Measurements from ENCODE around the gene HPSE2. TPM values are rescaled to one million over a fixed set of nuclear protein-coding genes. Genes with fewer than 3 reads are reported as not detected.
"Not testable (repeated sequence)": the region's sequence is repeated elsewhere in the genome, so short reads cannot be mapped to it uniquely, and the experiment has no call there.

HPSE2 gene
- total RNA-seq, 2 donors from 2014 or later, result 2.4 to 4.7 TPM

GRCh38 chr10:98908868-98909267 lies 326.8 kb downstream of the HPSE2 start:
- TF ChIP-seq CTCF (IDR thresholded peaks at IDR 0.05) (no peak), POLR2A (IDR thresholded peaks at IDR 0.05) (no peak), POLR2AphosphoS5 (IDR thresholded peaks at IDR 0.05) (no peak)
- no peak for DNase-seq (ENCODE audit: low spot score)
- Histone ChIP-seq H3K9me3 (no peaks in the 10 kb centered on the region), H3K27me3 (replicated peaks; ENCODE audit: insufficient read depth) (no peaks in the 10 kb centered on the region), H3K4me1 (replicated peaks) (no peaks in the 10 kb centered on the region), H3K4me3 (no peak overlapping the region), H3K36me3 (no peaks in the 10 kb centered on the region), H3K27ac (no peak overlapping the region)
- intact Hi-C loops (cut with DNase I), result no loop called here
- WGBS, result 88% methylated on average over 3 of the region's 3 CpGs

- H3K36me3 ChIP-seq; H3K4me1 ChIP-seq (replicated peaks); intact Hi-C loops (cut with DNase I); H3K4me3 ChIP-seq; H3K27me3 ChIP-seq (replicated peaks; ENCODE audit: insufficient read depth); H3K27ac ChIP-seq; DNase-seq (ENCODE audit: low spot score); H3K9me3 ChIP-seq: not testable (repeated sequence)
- WGBS, result 96% methylated on average over 8 of the region's 8 CpGs
Measured at GRCh38 chr10:98908247-98908646, 327.4 kb downstream of the HPSE2 start.

- no peaks in the 10 kb centered on the region for H3K9me3 ChIP-seq
- no peaks in the 10 kb centered on the region for H3K27me3 ChIP-seq (replicated peaks; ENCODE audit: insufficient read depth)
- TF ChIP-seq POLR2A (IDR thresholded peaks at IDR 0.05) (no peak), POLR2AphosphoS5 (IDR thresholded peaks at IDR 0.05) (no peak), CTCF (IDR thresholded peaks at IDR 0.05) (no peak)
- 78% methylated on average over 4 of the region's 4 CpGs for WGBS
- H3K4me3 ChIP-seq, result no peak overlapping the region
- no peaks in the 10 kb centered on the region for H3K36me3 ChIP-seq
- no peak overlapping the region for H3K27ac ChIP-seq
- no peaks in the 10 kb centered on the region for H3K4me1 ChIP-seq (replicated peaks)
- intact Hi-C loops (cut with DNase I), result no loop called here
- DNase-seq (ENCODE audit: low spot score), result no peak
Measured at GRCh38 chr10:98901441-98902110, 334.1 kb downstream of the HPSE2 start.

- no peaks in the 10 kb centered on the region for H3K27me3 ChIP-seq (replicated peaks; ENCODE audit: insufficient read depth)
- 28% methylated on average over 3 of the region's 3 CpGs for WGBS
- H3K36me3 ChIP-seq, result no peaks in the 10 kb centered on the region
- DNase-seq (ENCODE audit: low spot score), result no peak
- intact Hi-C loops (cut with DNase I), result no loop called here
- TF ChIP-seq POLR2AphosphoS5 (IDR thresholded peaks at IDR 0.05) (no peak), POLR2A (IDR thresholded peaks at IDR 0.05) (no peak), CTCF (IDR thresholded peaks at IDR 0.05) (no peak)
- no peak overlapping the region for H3K4me3 ChIP-seq
- H3K9me3 ChIP-seq, result no peaks in the 10 kb centered on the region
- no peak overlapping the region for H3K27ac ChIP-seq
- H3K4me1 ChIP-seq (replicated peaks), result no peaks in the 10 kb centered on the region
Measured at GRCh38 chr10:98899018-98899417, 336.6 kb downstream of the HPSE2 start.

- no peak for TF ChIP-seq POLR2AphosphoS5 (IDR thresholded peaks at IDR 0.05)
- TF ChIP-seq CTCF (IDR thresholded peaks at IDR 0.05), result no peak
- TF ChIP-seq POLR2A (IDR thresholded peaks at IDR 0.05), result no peak
- Histone ChIP-seq H3K27me3 (replicated peaks; ENCODE audit: insufficient read depth) (no peaks in the 10 kb centered on the region), H3K36me3 (no peaks in the 10 kb centered on the region), H3K4me3 (no peak overlapping the region), H3K9me3 (no peaks in the 10 kb centered on the region), H3K4me1 (replicated peaks) (no peaks in the 10 kb centered on the region), H3K27ac (no peak overlapping the region)
- no peak for DNase-seq (ENCODE audit: low spot score)
- WGBS, result 67% methylated on average over 1 of the region's 1 CpG
- intact Hi-C loops (cut with DNase I), result no loop called here
Measured at GRCh38 chr10:98892523-98892922, 343.1 kb downstream of the HPSE2 start.
